H1 (cell line): ENCODE results near the gene YARS2. TPM values are rescaled to one million over a fixed set of nuclear protein-coding genes. Genes with fewer than 3 reads are reported as not detected.

ENCODE experiments used
- CTCF ChIA-PET: fragments of 300-600 bp; sonication (Branson Sonifier 250); formaldehyde crosslinking; loops from one replicate; lab custom pipeline; 2021; ENCODE audit not compliant: partially characterized antibody; lab: Charles Lee
- POLR2A ChIA-PET: fragments of 300-600 bp; sonication (Branson Sonifier 250); formaldehyde crosslinking; loops from one replicate; lab custom pipeline; 2021; ENCODE audit warnings: inconsistent platforms; ENCODE audit not compliant: partially characterized antibody; lab: Charles Lee
- DNase-seq, 2 experiments: peaks; one replicate each; pipeline versions ENCODE4 v3.0.0 to v3.0.0-alpha.2; 2010 to 2022; ENCODE audit warnings: low spot score in 2 of 2, low read depth in 1 of 2, mixed read lengths in 1 of 2
- FAIRE-seq: peaks from 2 replicates; lab custom pipeline; 2011; peaks lifted over from hg19 to GRCh38; lab: Jason Lieb, UNC
- H2AFZ ChIP-seq: 2 replicates; pipeline ENCODE4 v1.8.1; 2012; ENCODE audit warnings: low read length, inconsistent platforms
- H2AK5ac ChIP-seq: 2 replicates; pipeline ENCODE4 v1.6.1; 2013; ENCODE audit warnings: low read depth, low read length
- H2BK120ac ChIP-seq: replicated peaks from 2 replicates; pipeline ENCODE3; 2013; ENCODE audit warnings: low read depth, low read length, inconsistent platforms
- H2BK12ac ChIP-seq: 2 replicates; pipeline ENCODE4 v1.6.1; 2013; ENCODE audit warnings: low read depth, low read length
- H2BK15ac ChIP-seq: 2 replicates; pipeline ENCODE4 v1.6.1; 2013; ENCODE audit warnings: low read length
- H2BK20ac ChIP-seq: 2 replicates; pipeline ENCODE4 v1.6.1; 2013; ENCODE audit warnings: low read length
- H2BK5ac ChIP-seq: 2 replicates; pipeline ENCODE4 v1.6.1; 2013; ENCODE audit warnings: low read depth, low read length
- H3K14ac ChIP-seq: 2 replicates; pipeline ENCODE4 v1.6.1; 2013; ENCODE audit warnings: inconsistent platforms; ENCODE audit not compliant: insufficient read length
- H3K18ac ChIP-seq: 2 replicates; pipeline ENCODE4 v1.6.1; 2013; ENCODE audit warnings: low read length; ENCODE audit errors: extremely low read depth
- H3K23ac ChIP-seq: 2 replicates; pipeline ENCODE4 v1.6.1; 2013; ENCODE audit warnings: inconsistent platforms; ENCODE audit not compliant: insufficient read length
- H3K23me2 ChIP-seq: 2 replicates; pipeline ENCODE4 v1.6.1; 2013; ENCODE audit warnings: low read depth, low read length
- H3K27ac ChIP-seq: 2 replicates; pipeline ENCODE4 v1.6.1; 2011; ENCODE audit warnings: low read depth, low read length, inconsistent platforms
- H3K27me3 ChIP-seq, 4 experiments: replicated peaks in 1 of 4; 1 replicate in 1 of 4; 2 replicates in 3 of 4; pipeline versions ENCODE4 v1.6.1 to v1.8.1; 2011 to 2013; ENCODE audit warnings: low read length in 3 of 4, mild to moderate bottlenecking in 3 of 4, inconsistent platforms in 2 of 4, mixed read lengths in 2 of 4, moderate library complexity in 1 of 4; ENCODE audit not compliant: control insufficient read depth in 3 of 4, insufficient read depth in 3 of 4; ENCODE audit errors: extremely low read depth in 1 of 4
- H3K36me3 ChIP-seq, 4 experiments: 2 replicates each; pipeline versions ENCODE4 v1.6.1 to v1.8.1; 2011 to 2013; ENCODE audit warnings: mild to moderate bottlenecking in 4 of 4, low read length in 3 of 4, moderate library complexity in 2 of 4, control low read depth in 1 of 4, inconsistent platforms in 1 of 4; ENCODE audit not compliant: insufficient read depth in 4 of 4, control insufficient read depth in 2 of 4
- H3K4ac ChIP-seq: replicated peaks from 2 replicates; pipeline ENCODE3; 2013; ENCODE audit warnings: low read length, low read depth, mixed read lengths, inconsistent platforms; ENCODE audit not compliant: insufficient read length
- H3K4me1 ChIP-seq, 4 experiments: replicated peaks in 1 of 4; 1 replicate in 1 of 4; 2 replicates in 3 of 4; pipeline versions ENCODE4 v1.6.1 to v1.8.1; 2011 to 2013; ENCODE audit warnings: low read length in 3 of 4, inconsistent platforms in 2 of 4, mixed read lengths in 1 of 4; ENCODE audit not compliant: insufficient read depth in 4 of 4, control insufficient read depth in 3 of 4
- H3K4me2 ChIP-seq, 2 experiments: 2 replicates each; pipeline versions ENCODE4 v1.6.1 to v1.8.1; 2011 to 2013; ENCODE audit warnings: low read depth in 2 of 2, low read length in 2 of 2, control low read depth in 1 of 2, inconsistent platforms in 1 of 2, mild to moderate bottlenecking in 1 of 2; ENCODE audit not compliant: insufficient read depth in 1 of 2
- H3K4me3 ChIP-seq, 4 experiments: fragments of 200-600, 300-600 bp in 1 of 4; sonication (generic), shearing (Covaris generic), sonication (Bioruptor Twin) in 1 of 4; 2 replicates each; pipeline versions ENCODE4 v1.5.1 to v1.8.1; 2011 to 2016; ENCODE audit warnings: low read length in 4 of 4, low read depth in 3 of 4, control low read depth in 2 of 4, inconsistent platforms in 2 of 4, mild to moderate bottlenecking in 2 of 4, mixed read lengths in 1 of 4, moderate library complexity in 1 of 4; ENCODE audit not compliant: insufficient read depth in 2 of 4; ENCODE audit errors: extremely low read depth in 1 of 4
- H3K56ac ChIP-seq: replicated peaks from 2 replicates; pipeline ENCODE3; 2013; ENCODE audit warnings: low read depth, mild to moderate bottlenecking, mixed read lengths, low read length, inconsistent platforms; ENCODE audit not compliant: insufficient read length
- H3K79me1 ChIP-seq: 2 replicates; pipeline ENCODE4 v1.6.1; 2013; ENCODE audit warnings: low read depth, low read length, control low read depth
- H3K79me2 ChIP-seq, 2 experiments: 2 replicates each; pipeline versions ENCODE4 v1.6.1 to v1.8.1; 2012 to 2013; ENCODE audit warnings: low read length in 2 of 2, mild to moderate bottlenecking in 2 of 2, inconsistent platforms in 1 of 2; ENCODE audit not compliant: insufficient read depth in 2 of 2, control insufficient read depth in 1 of 2
- H3K9ac ChIP-seq, 4 experiments: replicated peaks in 1 of 4; 1 replicate in 1 of 4; 2 replicates in 3 of 4; pipeline versions ENCODE4 v1.6.1 to v1.8.1; 2011 to 2013; ENCODE audit warnings: low read depth in 3 of 4, low read length in 3 of 4, control low read depth in 2 of 4, mild to moderate bottlenecking in 2 of 4, moderate library complexity in 2 of 4, inconsistent platforms in 1 of 4; ENCODE audit errors: extremely low read depth in 1 of 4
- H3K9me3 ChIP-seq, 2 experiments: 2 replicates each; pipeline versions ENCODE4 v1.6.1 to v1.8.1; 2012 to 2013; ENCODE audit warnings: mild to moderate bottlenecking in 2 of 2, moderate library complexity in 2 of 2, control low read depth in 1 of 2, inconsistent platforms in 1 of 2, low read depth in 1 of 2, low read length in 1 of 2, mixed read lengths in 1 of 2; ENCODE audit not compliant: insufficient read depth in 2 of 2
- H4K20me1 ChIP-seq, 2 experiments: replicated peaks in 1 of 2; 2 replicates each; pipeline versions ENCODE3 to v1.8.1; 2011 to 2013; ENCODE audit warnings: inconsistent platforms in 2 of 2, low read length in 2 of 2, mild to moderate bottlenecking in 1 of 2; ENCODE audit not compliant: insufficient read depth in 2 of 2, control insufficient read depth in 1 of 2
- H4K5ac ChIP-seq: 2 replicates; pipeline ENCODE4 v1.6.1; 2013; ENCODE audit warnings: low read length, low read depth, mixed read lengths, inconsistent platforms; ENCODE audit not compliant: insufficient read length
- H4K8ac ChIP-seq: 2 replicates; pipeline ENCODE4 v1.8.0; 2013; ENCODE audit warnings: mild to moderate bottlenecking, moderate library complexity, low read length, inconsistent platforms; ENCODE audit not compliant: insufficient read depth; ENCODE audit errors: extremely low read depth
- H4K91ac ChIP-seq: replicated peaks from 2 replicates; pipeline ENCODE3; 2013; ENCODE audit warnings: low read length, mixed read lengths, inconsistent platforms; ENCODE audit not compliant: insufficient read length
- GTF2F1 ChIP-seq: IDR thresholded peaks from 2 replicates; pipeline ENCODE4 v1.6.1; 2012; ENCODE audit warnings: low read depth, low read length, improper control_type of control experiment, borderline replicate concordance
- HDAC6 ChIP-seq: IDR thresholded peaks from one replicate; pipeline ENCODE4 v1.7.1; 2012; ENCODE audit warnings: low read depth, mild to moderate bottlenecking, inconsistent platforms, low read length, moderate library complexity
- RAD21 ChIP-seq, 2 experiments: IDR thresholded peaks in 1 of 2; conservative IDR thresholded peaks in 1 of 2; 2 replicates each; pipeline ENCODE4 v1.6.1; 2011; ENCODE audit warnings: low read depth in 2 of 2, low read length in 2 of 2, improper control_type of control experiment in 1 of 2, inconsistent platforms in 1 of 2, mild to moderate bottlenecking in 1 of 2, moderate library complexity in 1 of 2
- RBBP5 ChIP-seq: IDR thresholded peaks from 2 replicates; pipeline ENCODE4 v1.7.1; 2012; ENCODE audit warnings: low read depth, mild to moderate bottlenecking, inconsistent platforms, low read length, moderate library complexity, borderline replicate concordance
- SP2 ChIP-seq: IDR thresholded peaks from 2 replicates; pipeline ENCODE4 v1.6.1; 2012; ENCODE audit warnings: mild to moderate bottlenecking, low read length, inconsistent platforms
- TEAD4 ChIP-seq: IDR thresholded peaks from 2 replicates; pipeline ENCODE4 v1.6.1; 2012; ENCODE audit warnings: low read depth, low read length, inconsistent platforms, mixed read lengths
- WGBS, 2 experiments: shearing (Covaris generic) in 1 of 2; methylation state at CpG; one replicate each; pipeline versions ENCODE4 v1.1.6 to v1.1.7; 2013 to 2015; ENCODE audit warnings: low lambda C conversion rate in 2 of 2, mixed read lengths in 2 of 2, inconsistent platforms in 1 of 2, low coverage in 1 of 2, missing lambda C conversion rate in 1 of 2; ENCODE audit not compliant: insufficient replicate concordance in 2 of 2, insufficient coverage in 1 of 2, insufficient read length in 1 of 2; ENCODE audit errors: extremely low coverage in 1 of 2, missing lambda C conversion rate in 1 of 2; 5-methylcytosine and 5-hydroxymethylcytosine counted together
- polyA plus RNA-seq, 7 experiments: library from polyadenylated mRNA; depleted of rRNA in 3 of 7; stranded (reverse) in 5 of 7; unstranded in 2 of 7; fragments of >200 nt in 5 of 7; fragments of 200-250 nt in 2 of 7; gene quantifications; 1 replicate in 5 of 7; 2 replicates in 1 of 7; 4 replicates in 1 of 7; pipeline versions ENCODE4 v1.2.1 to v1.2.3, GENCODE V29; 2011 to 2013; ENCODE audit warnings: missing spikeins in 2 of 7, mixed read lengths in 2 of 7
- total RNA-seq: library from RNA; stranded (reverse); fragmentation: NEBNext Ultra II Directional; extraction: Animal tissue kit (Norgen Biotek cat#: 25700); gene quantifications from 2 replicates; pipeline ENCODE4 v1.2.1, GENCODE V29; 2021

Gene YARS2
- total and polyA plus RNA-seq, 2 of the 8 experiments (the other 6 are each of a cell fraction or from before 2014, with no cell fraction given), result 29.9 to 41.4 TPM

DNA sequence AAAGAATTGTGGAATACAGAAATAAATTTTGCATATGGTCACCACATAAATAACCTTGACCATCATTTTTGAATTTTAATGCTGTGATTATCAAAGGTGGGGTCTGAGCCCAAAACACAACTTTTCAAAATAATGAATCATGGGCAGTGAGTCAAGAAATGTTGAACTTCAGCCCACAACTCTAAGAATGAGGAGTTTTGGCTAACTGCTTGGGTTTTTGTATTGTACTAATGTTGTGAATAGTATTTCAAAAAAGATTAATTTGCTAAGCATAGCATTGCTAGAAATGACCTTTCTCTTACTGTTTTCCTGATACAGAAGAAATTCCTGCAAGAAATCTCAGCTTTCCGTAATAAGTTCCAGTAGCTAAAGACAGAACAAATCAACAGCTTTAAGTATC, 24.4 kb upstream of the YARS2 start:
- ChIA-PET POLR2A (interaction anchor here (1.1 kb wide), 1 partner anchor 25 kb away, joined by 4 read pairs; no protein-coding TSS in a partner anchor), CTCF (interaction anchor here (0.8 kb wide), 1 partner anchor 39 kb away, joined by 3 read pairs; no protein-coding TSS in a partner anchor)
- FAIRE-seq (no peak), DNase-seq (no peak)
- H3K4me1 ChIP-seq, result no peaks in the 10 kb centered on the region
- no peaks in the 10 kb centered on the region for H3K79me2 ChIP-seq
- no peak overlapping the region for H2AFZ ChIP-seq
- no peak overlapping the region for H3K14ac ChIP-seq
- WGBS, 2 experiments, result 84% methylated on average over 1 of the region's 1 CpG; no CpG with 5 or more reads in 1 of the 2 experiments
- no peak overlapping the region for H3K4me2 ChIP-seq
- no peak overlapping the region for H3K27ac ChIP-seq
- no peak overlapping the region for H4K5ac ChIP-seq
- H3K36me3 ChIP-seq, result no peaks in the 10 kb centered on the region
- H2BK15ac ChIP-seq, result no peak overlapping the region
- H4K20me1 ChIP-seq, result no peaks in the 10 kb centered on the region
- H2BK12ac ChIP-seq, result no peak overlapping the region
- no peaks in the 10 kb centered on the region for H3K9me3 ChIP-seq
- H3K23ac ChIP-seq, result no peak overlapping the region
- TF ChIP-seq SP2 (no peak), TEAD4 (no peak), GTF2F1 (no peak), RAD21 (IDR thresholded peaks at IDR 0.05 in 1 of 2, conservative IDR thresholded peaks at IDR 0.05 in 1 of 2; ENCODE audit: low read depth in 2 of 2, low read length in 2 of 2) (no peak), HDAC6 (no peak), RBBP5 (no peak)
- TF ChIP-seq, all 59 proteins: peak for 0
- H3K23me2 ChIP-seq, result no peaks in the 10 kb centered on the region
- no peak overlapping the region for H2BK20ac ChIP-seq
- no peak overlapping the region for H3K56ac ChIP-seq
- no peak overlapping the region for H3K4ac ChIP-seq
- H3K9ac ChIP-seq, result no peak overlapping the region
- no peak overlapping the region for H4K8ac ChIP-seq
- no peaks in the 10 kb centered on the region for H3K79me1 ChIP-seq
- H2BK120ac ChIP-seq, result no peak overlapping the region
- no peak overlapping the region for H2BK5ac ChIP-seq
- no peak overlapping the region for H3K4me3 ChIP-seq
- no peak overlapping the region for H4K91ac ChIP-seq
- no peaks in the 10 kb centered on the region for H3K27me3 ChIP-seq
- no peak overlapping the region for H2AK5ac ChIP-seq
- no peak overlapping the region for H3K18ac ChIP-seq
